Astrocyte of the cerebellum (primary cell): ENCODE measurements around the gene LRG1.

ENCODE experiments used
- DNase-seq: peaks from one replicate; pipeline ENCODE4 v3.0.0-alpha.2; 2011; ENCODE audit warnings: low read depth
- H3K4me3 ChIP-seq: 2 replicates; pipeline ENCODE4 v1.5.1; 2011; ENCODE audit warnings: mild to moderate bottlenecking, low read depth, low read length, moderate library complexity
- CTCF ChIP-seq: IDR thresholded peaks from 2 replicates; pipeline ENCODE4 v1.5.1; 2012; ENCODE audit warnings: low read length, low read depth, moderate library complexity, mild to moderate bottlenecking; ENCODE audit errors: missing control alignments
- in situ Hi-C: cut with HindIII; loops from 2 replicates; pipeline ENCODE4 v1.10.0; 2017; ENCODE audit warnings: low sequenced_read_pairs

The LRG1 gene

GRCh38 chr19:4488496-4488895 lies 51.3 kb downstream of the LRG1 start:
- DNase-seq = no peak
- in situ Hi-C loops = no loop called here
- TF ChIP-seq CTCF = no peak
- no peak overlapping the region for H3K4me3 ChIP-seq

- TF ChIP-seq CTCF = no peak
- H3K4me3 ChIP-seq = no peak overlapping the region
- in situ Hi-C loops = no loop called here
- DNase-seq = no peak
These were observed 52.3 kb downstream of the LRG1 start for GRCh38 chr19:4487572-4487971.
